Activated CD8-positive, alpha-beta memory T cell treated with anti-CD3 and anti-CD28 coated beads for 24 hours (primary cell): ENCODE measurements around the gene ATP6V0C.
A peak's percentile ranks its signal among the peaks of the same experiment; 100 is the strongest.

Source experiments
- DNase-seq: peaks from one replicate; pipeline ENCODE4 v3.0.0-alpha.2; 2020

Gene ATP6V0C

GRCh38 chr16:2493605-2494004 is 20.1 kb upstream of the ATP6V0C start:
- DNase-seq = no peak

DNA sequence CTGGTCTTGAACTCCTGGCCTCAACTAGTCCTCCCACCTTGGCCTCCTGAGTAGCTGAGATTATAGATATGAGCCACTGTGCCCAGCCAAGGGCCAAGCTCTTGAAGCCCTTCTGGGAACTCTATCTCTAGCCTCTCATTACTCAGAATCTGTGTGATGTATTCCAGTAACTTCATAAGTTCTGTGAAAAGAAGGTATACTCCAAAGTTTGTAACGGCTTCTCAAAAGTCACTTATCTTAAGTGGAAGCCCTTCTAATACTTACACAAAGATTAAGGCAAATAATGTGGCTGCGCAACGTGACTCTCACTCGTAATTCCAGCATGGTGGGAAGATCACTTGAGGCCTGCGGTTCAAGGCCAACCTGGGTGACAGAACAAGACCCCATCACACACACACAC is 19.1 kb upstream of the ATP6V0C start:
- DNase-seq = no peak

DNA sequence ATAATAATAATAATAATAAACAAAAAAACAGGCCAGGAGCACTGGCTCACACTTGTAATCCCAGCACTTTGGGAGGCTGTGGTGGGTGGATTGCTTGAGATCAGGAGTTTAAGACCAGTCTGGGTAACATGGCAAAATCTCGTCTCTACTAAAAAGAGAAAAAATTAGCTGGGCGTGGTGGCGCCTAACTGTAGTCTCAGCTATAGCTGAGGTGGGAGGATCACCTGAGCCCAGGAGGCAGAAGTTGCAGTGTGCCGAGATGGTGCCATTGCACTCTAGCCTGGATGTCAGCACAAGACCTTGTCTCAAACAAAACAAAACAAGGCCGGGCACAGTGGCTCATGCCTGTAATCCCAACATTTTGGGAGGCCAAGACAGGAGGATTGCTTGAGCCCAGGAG is 18.7 kb upstream of the ATP6V0C start:
- DNase-seq = no peak

DNA sequence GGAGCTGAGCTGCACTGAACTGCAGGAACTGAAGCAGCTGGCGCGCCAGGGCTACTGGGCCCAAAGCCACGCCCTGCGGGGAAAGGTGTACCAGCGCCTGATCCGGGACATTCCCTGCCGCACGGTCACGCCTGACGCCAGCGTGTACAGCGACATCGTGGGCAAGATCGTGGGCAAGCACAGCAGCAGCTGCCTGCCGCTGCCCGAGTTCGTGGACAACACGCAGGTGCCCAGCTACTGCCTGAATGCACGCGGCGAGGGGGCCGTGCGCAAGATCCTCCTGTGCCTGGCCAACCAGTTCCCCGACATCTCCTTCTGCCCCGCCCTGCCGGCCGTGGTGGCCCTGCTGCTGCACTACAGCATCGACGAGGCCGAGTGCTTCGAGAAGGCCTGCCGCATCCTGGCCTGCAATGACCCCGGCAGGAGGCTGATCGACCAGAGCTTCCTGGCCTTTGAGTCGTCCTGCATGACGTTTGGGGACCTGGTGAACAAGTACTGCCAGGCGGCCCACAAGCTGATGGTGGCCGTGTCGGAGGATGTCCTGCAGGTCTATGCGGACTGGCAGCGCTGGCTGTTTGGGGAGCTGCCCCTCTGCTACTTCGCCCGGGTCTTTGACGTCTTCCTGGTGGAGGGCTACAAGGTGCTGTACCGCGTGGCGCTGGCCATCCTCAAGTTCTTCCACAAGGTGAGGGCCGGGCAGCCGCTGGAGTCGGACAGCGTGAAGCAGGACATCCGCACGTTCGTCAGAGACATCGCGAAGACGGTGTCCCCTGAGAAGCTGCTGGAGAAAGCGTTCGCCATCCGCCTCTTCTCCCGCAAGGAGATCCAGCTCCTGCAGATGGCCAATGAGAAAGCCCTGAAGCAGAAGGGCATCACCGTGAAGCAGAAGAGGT is 17.3 kb upstream of the ATP6V0C start:
- DNase-seq = no peak

DNA sequence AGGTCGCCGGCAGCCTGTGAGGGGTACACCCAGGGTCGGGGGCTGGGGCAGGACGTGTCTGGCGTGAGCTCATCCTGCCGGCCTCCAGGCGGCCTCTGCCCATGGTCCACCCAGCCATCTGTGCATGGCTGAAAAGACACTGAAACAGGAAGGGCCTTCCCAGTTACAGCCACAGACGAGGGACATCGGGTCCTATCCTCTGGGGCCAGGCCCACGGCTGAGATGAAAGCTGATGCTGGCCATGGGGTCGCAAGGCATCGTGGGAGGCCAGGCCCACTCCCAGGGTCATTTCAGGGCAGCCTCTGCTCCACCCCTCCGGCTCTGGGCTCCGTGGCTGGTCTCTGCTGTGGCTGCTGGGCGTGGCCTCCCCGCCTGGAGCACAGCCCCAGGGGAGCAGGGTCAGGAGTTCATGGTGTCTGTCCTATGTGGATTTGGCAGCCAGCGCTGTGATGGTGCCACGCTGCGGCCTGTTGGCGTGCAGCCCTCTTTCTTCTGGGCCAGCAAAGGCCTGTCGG is 16.6 kb upstream of the ATP6V0C start:
- DNase-seq = no peak

GRCh38 chr16:2497695-2498484 is 15.9 kb upstream of the ATP6V0C start:
- DNase-seq = no peak

DNA sequence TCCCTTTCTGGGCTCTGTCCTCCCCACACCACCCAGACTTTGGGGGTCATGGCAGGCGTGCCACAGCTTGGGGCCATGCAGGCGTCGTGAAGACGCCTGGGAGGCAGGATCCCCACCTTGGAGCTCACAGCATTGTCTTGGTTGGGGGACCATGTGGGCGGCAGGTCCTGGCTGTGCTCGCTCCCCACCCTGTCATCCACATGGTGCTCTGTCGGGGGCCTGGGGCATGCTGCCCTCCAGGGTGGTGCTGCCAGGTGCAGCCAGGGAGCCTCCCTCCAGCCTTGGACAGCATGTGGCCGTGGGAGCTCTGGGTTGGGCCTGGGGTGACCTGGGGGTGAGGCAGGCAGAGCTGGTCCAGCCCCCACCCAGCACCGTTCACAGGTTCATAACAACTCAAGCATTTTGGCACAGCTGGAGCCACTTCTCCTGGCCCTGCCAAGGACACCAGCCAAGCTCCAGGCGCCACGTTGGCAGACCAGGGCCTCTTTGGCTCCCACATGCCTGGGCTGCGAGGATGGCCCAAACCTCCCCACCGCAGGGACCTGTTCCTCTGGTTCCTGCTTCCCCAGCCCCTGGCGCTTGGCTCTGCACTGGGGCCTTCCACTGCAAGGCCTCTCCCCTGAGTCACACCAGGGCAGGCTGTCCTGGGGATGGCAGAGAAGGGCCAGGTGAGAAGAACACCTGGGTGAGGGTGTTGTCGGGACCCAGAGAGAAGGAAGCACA is 15.1 kb upstream of the ATP6V0C start:
- DNase-seq = no peak

- DNase-seq = no peak
Observed at GRCh38 chr16:2499454-2499853, 14.3 kb upstream of the ATP6V0C start.

- DNase-seq = no peak
Observed at GRCh38 chr16:2499890-2500429, 13.8 kb upstream of the ATP6V0C start.

- no peak for DNase-seq
Observed at GRCh38 chr16:2500430-2500917, 13.3 kb upstream of the ATP6V0C start.

GRCh38 chr16:2500918-2501750 is 12.6 kb upstream of the ATP6V0C start:
- peak; percentile 95 for DNase-seq

DNA sequence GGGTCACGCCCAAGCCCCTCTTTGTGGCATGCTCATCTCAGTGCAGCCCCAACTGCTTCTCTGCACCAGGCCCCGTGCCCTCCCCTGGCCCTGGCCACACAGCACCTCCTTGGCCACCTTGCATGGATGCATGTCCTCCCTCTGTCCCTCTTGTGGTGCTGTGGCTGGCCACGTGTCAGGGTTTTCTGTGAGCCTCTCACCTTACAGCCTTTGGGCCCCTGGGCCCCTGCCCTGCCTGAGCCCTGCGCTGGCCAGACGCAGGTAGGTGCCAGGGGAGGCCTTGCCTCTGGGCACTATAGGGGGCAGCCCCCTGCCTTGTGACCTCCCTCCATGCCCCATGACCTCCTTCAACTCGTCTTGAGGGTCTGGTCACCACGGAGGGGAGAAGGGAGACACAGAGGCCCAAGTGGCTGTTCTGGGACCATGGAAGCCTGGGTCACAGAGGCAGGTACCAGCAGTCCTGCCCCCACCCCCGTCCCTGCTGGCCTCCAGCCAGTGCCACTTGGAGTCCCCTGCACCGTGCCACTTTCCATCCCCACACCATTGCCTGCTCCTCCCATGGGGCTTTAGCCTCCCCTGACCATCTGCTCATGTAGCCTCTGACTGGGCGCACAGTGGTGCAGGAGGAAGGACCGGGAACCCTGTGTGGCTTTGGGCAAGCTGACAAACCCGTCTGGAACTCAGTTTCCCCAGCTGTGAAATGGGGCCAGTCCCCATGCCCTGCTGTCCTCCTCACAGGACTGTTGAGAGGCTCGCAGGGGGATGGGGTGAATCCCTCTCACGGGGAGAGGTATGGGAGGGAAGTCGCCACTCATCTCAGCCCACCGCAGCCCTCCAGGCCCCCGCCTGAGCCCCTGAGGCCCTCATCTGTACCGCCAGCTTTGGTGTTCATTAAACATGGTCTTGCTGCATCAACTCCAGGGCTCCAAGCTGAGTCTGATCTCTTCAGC is 11.5 kb upstream of the ATP6V0C start:
- DNase-seq = no peak

DNA sequence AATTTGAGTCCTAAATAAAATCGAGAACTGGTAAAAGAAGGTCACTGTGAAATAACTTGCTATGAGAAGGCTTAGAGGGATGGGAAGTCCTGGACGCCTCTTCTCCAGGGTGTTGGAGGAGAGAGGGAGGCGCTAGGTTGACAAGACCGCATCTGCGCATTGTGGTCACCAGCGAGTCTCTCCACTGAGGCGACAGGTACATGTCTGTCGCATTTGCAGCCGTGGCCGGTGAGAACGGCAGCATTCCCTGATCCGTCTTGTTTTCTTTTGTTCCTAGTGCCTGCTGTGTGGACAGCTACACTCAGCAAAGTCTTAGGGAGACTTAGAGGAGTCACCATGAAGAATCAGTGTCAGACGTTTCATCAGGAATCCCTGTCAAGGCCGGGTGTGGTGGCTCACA is 8.1 kb upstream of the ATP6V0C start:
- DNase-seq = no peak

DNA sequence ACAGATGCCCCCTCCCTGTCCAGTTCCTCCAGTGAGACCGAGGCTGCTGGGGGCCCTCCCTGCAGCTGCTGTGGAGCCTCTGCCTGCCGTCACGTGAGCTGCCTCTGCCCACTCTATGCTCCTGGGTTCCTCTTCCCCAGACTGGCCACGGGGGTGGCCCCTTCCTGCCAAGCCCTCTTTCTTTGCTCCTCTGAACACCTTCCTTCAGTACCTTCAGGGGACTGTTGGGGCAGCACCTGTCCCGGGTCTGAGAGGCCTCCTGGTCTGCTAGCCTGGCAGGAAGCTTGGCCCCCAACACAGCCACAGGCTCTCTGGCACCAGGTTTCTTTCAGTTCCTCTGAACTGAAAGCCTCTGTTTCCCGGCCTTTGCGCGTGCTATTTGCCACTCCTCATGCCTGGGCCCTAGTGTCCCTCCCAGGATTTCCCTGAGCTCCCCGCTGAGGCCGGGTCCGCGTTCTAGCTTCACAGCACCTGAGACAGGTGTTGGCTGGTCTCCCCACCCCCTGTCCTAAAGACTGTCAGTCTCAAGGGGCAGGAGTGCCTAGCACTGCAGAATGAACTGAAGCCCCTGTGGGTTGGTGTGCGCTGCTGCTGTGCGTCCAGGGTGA is 6.6 kb upstream of the ATP6V0C start:
- no peak for DNase-seq

DNA sequence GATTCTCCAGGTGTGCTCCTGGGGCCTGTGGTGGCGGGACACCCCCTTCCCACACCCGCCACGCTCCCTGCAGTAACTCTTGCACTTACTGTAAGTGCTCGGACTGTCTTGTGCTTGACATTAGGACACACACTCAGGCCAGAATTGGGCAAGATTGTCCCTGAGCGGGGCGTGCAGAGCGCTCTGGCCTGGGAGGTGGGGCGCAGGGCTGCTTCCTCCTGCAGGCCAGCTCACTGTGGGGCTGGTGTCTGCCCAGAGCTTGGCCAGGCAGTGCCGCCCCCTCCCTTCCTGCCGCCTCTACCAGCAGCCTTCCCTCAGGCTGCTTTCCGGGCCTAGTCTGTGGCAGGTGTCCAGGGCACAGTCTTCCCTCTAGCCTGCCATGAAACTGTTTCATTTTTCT is 6.1 kb upstream of the ATP6V0C start:
- no peak for DNase-seq

DNA sequence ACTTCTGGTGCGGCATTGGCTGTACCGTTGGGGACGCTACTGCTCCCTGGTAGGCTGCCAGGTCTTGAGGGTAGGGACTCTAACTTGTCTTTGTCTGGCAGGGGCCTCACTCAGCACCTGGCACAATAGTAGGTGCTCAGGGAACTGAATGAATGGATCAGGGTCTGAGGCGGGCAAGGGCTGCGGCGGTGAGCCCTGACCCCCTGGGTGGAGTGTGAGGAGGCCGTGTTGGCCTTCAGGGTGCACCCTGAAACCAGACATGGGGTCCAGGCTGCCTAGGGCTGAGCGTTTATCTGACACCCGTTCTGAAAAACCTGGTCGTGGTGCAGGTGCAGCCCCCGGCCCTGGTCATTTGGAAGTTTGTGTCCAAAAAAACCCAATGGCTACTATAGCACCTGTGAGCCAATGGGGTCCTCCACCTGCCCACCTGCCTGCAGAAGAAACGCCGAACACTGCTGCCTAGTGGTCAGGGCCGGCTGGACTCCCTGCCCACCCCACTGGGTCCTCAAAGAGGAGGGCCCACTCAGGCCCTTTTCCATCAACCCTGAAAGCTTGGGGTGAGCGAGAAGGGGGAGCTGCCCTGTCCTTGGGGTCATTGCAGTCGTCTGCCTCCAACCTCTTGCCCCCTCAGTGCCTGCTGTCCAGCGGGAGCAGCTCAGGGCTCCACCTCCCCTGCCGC is 4.9 kb upstream of the ATP6V0C start:
- DNase-seq = no peak

DNA sequence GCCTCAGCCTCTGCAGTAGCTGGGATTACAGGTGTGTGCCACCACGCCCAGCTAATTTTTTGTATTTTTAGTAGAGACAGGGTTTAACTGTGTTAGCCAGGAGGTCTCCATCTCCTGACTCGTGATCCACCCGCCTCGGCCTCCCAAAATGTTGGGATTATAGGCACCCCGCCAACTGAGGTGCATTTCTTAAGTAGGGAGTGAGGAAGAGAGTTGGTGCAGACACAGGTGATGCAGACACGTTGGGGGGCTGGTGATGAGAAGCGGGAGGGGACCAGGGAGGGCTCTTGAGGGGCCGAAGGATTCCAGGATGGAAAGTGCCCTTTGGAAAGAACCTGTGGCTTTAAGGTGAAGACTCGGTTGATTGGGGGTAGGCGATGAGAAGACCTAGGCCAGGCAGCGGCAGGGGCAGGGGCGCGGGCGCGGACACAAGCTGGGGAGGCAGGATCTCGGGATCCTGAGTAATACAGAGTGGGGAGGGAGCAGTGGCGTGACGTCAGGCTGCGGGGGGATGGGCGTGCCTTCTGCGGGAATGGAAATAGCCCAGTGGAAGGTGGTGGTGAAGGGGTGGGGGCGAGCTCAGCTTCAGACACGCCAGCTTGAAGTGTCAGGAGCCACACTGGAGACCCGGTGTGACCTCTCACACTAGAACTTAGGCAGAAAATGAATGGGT is 2.5 kb upstream of the ATP6V0C start:
- no peak for DNase-seq

DNA sequence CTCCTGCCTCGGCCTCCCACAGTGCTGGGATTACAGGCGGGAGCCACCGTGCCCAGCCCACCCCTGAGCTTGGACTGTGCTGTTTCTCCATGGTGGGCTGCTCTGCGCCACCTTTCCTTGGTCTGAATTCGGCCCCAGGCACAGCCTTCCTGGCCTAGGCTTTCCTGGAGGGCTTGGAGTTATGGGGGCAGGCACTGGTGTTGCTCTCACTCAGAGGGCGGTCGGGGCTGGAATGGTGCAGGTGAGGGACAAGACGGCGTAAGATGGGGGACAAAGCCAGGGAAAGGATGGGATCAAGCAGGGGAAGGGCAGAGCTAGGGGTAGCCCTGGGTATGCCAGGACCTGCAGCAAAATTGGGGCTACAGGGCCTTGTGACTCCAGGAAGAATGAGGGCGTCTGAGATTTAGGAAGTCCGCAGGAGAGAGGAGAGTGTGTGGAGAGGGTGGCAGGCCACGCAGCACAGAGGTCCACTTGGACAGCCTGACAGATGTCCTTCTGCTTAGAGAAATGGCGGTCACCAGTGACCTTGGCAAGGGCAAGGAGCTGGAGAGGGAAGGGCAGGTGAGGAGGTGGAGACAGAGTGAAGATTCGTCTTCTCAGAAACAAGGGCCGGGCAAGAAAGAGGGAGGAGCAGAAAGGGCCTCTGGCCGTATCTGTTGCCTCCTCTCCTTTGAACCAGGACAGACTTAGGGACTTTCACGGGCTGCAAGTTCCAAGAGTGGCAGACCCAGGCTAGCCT is 1.6 kb upstream of the ATP6V0C start:
- DNase-seq = no peak
